Anterior cingulate cortex (tissue), 58 donors: ENCODE measurements around the gene CDK5RAP1.

Source experiments
- DNase-seq, 58 donors: peaks; one replicate each; lab custom pipeline; 2025; lab: John Stamatoyannopoulos, UW

CDK5RAP1 gene

DNA sequence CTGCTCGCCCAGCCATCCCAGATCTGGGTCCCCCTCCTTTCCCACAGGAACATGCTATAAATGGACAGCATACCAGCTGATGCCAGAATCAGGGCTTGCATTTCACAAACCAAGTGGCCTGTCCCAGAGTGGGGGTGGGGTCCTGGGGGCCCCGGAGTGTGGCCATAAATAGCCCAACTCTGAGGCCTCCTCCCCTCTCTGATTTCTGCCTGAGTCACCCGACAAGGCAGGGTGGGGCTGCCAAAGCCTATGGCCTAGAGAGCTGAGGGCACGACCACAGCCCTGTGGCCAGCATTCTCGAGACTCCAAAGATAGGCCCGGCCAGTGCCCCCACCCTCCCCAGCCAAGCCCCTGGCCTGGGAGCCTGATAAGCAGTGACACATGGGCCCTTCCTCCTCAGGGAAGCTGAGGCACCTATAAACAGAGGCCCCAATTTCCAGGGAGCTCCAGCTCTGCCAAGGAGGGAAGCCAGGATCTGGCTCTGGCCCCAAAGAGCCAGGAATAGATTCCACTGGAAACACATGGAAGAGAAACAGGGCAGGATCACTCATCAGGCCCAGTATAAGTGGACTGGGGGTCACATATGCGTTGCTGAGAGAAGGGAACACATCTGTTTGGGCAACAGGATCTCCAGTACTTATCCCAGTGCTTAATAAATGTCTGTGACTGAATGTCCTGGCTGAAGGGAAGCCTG, 22.0 kb upstream of the CDK5RAP1 start:
- DNase-seq: peak in 17 of 58 donors; percentile 7 to 73 (median 25)

- peak in 3 of 58 donors; percentile 8 to 20 (median 16) for DNase-seq
Measured at GRCh38 chr20:33419140-33419974, 18.0 kb upstream of the CDK5RAP1 start.

DNA sequence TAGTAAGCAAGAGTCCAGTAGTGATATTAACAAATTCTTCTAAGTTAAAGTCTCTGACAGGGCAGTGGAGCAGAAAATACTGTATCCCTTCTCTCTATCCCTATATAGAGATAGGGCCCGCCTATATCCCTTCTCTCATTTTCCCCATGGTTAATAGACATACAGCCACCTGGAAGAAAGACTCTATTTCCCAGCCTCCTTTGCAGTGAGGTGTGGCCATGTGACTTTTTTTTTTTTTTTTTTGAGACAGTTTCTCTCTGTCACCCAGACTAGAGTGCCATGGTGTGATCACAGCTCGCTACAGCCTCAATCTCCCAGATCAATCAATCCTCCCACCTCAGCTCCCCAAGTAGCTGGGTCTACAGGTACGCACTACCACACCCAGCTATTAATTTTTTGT, 16.7 kb upstream of the CDK5RAP1 start:
- DNase-seq: no peak

DNA sequence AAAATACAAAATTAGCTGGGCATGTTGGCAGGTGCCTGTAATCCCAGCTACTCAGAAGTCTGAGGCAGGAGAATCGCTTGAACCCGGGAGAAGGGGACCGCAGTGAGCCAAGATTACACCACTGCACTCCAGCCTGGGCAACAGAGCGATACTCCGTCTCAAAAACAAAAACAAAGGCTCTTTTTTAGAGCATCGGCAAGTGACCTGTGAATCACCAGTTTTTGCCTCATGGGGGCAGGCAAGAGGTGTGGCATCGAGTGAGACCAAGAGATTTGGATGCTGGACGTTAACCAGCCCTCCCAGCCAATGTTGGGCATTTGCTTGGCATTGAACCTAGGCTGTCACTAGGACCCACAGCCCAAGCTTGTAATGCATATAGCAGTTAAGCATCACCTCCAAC, 14.6 kb upstream of the CDK5RAP1 start:
- peak in 39 of 58 donors; percentile 7 to 72 (median 33) for DNase-seq

GRCh38 chr20:33412484-33412838, 11.1 kb upstream of the CDK5RAP1 start:
- no peak for DNase-seq

- DNase-seq: peak in 1 of 58 donors; percentile 10
Measured at GRCh38 chr20:33411711-33412483, 10.6 kb upstream of the CDK5RAP1 start.

GRCh38 chr20:33411242-33411641, 9.9 kb upstream of the CDK5RAP1 start:
- DNase-seq: peak in 46 of 58 donors; percentile 8 to 85 (median 55)

- DNase-seq: no peak
Measured at GRCh38 chr20:33410081-33410742, 8.9 kb upstream of the CDK5RAP1 start.

DNA sequence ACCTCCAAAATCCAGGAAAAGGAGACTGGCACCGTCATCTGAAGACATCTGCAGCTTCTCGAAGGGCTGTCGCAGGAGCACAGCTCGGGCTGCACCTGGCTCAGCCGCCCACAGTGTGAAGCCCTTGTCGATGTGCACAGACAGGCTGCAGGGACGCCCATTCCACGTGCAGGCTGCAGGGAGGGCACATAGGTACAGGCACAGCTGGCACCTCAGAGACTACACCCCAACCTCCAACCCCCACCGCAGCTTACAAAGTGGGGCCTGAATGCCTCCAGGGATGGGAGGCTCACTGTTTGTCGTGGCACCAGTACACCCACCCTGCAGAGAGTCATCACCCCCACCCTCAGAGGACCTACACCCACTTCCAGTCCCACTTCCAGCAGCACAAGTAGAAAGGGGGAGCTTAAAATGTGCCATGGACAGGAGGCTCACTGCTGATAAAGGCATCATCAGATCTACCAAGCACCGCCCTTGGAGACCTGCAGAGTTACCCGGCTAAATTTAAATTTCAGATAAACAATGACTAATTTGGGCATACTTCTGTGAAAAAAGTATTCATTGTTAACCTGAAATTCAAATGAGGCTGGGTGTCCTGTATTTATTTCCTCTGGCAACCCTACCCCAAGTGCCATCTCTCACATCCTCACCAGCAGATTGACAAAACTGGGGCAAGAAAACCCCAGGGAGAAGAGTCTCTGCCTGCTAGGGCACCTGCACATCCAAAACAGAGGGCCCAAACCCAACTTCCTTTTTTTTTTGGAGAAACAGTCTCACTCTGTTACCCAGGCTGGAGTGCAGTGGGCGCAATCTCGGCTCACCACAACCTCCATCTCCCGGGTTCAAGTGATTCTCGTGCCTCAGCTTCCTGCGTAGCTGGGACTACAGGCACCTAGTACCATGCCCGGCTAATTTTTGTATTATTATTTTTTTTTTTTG, 7.7 kb upstream of the CDK5RAP1 start:
- peak in 15 of 58 donors; percentile 8 to 81 (median 20) for DNase-seq

GRCh38 chr20:33408313-33408712, 7.0 kb upstream of the CDK5RAP1 start:
- DNase-seq: no peak

DNA sequence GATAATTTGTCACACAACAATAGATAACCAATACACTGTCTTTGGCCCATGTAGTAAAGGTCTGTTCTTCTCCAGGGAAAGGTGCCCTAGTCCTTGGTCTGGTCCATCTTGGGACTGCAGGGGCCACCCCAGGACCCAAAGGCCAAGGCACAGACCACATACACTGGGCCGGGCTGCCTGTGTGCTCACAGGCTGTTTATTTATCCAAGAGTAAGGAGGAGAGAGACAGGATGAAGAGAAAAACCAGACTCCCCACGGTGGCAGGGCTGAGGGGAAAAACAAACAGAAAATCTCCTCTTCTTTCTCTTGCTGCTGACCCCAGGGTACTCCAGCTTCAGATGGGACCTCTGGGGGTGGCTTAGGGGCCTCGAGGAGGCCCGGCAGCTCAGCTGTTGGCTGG, 6.5 kb upstream of the CDK5RAP1 start:
- no peak for DNase-seq

DNA sequence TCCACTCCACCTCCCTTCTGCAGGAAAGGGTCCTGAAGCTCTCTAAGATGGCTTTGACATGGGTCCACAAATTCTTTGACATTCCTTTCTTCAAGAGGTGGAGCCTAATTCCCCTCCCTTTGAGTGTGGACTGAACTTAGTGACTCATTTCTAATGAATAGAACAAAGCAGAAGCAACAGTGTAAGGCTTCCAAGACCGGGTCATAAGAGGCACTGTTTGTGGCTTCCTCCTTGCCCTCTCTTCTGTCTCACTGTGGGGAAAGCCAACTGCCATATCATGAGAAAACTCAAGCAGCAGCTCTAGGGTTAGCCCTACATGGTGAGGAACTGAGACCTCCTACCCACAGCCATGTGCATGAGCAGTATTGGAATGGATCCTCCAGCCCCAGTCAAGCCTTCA, 5.9 kb upstream of the CDK5RAP1 start:
- DNase-seq: no peak

GRCh38 chr20:33404281-33404680, 3.0 kb upstream of the CDK5RAP1 start:
- no peak for DNase-seq

DNA sequence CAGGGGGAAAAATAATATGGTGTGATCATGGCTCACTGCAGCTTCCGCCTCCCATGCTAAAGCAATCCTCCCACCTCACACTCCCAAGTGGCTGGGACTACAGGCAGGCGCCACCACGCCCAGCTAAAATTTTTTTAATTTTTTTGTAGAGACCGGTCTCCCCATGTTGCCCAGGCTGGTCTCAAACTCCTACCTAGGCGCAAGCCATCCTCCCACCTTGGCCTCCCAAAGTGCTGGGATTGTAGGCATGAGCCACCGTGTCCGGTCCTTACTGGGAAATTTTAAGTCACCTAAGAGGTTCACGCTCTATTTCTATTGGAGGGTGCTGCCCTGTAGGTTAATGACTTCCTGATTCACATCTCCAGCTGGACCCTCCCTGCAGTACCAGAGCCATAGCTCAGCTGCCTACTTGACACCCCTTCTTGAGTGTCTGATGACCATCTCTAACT, 626 bp upstream of the CDK5RAP1 start:
- DNase-seq: peak in 2 of 58 donors; percentile 4 to 9

GRCh38 chr20:33400812-33401183, 521 bp downstream of the CDK5RAP1 start:
- DNase-seq: no peak

DNA sequence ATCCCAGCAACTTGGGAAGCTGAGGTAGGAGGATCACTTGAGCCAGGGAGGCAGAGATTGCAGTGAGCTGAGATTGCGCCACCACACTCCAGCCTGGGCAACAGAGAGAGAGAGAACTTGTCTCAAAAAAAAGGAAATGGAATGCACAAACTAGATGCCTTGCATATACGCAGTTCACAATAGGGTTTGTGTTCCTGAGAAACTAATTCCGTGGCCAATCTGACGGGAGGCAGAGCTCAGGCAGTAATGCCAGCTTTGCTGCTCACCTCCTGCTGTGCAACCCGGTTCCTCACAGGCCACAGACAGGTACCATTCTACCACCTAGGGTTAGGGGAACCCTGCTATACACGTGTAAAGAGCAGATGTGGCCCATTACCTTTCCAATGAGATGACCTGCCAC, 1.4 kb downstream of the CDK5RAP1 start:
- DNase-seq: no peak

- no peak for DNase-seq
Measured at GRCh38 chr20:33394718-33395117, 6.6 kb downstream of the CDK5RAP1 start.

DNA sequence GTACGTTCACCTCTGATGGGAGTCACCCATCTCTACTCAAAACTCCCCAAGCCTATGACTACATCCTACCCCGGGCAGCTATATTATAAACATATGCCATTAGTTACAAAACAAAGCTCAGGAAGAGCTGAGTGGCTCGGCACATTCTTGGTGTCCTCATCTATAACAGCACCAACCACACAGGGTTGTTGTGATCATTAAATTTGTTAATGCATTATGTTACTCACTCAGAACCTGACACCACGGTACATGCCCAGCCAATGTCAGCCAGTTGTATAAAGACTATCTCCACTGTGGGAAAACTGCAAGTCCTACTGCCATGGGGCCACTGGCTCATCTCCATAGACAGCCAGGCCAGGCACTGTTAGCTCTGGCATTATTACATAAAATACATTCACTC, 7.7 kb downstream of the CDK5RAP1 start:
- DNase-seq: no peak

DNA sequence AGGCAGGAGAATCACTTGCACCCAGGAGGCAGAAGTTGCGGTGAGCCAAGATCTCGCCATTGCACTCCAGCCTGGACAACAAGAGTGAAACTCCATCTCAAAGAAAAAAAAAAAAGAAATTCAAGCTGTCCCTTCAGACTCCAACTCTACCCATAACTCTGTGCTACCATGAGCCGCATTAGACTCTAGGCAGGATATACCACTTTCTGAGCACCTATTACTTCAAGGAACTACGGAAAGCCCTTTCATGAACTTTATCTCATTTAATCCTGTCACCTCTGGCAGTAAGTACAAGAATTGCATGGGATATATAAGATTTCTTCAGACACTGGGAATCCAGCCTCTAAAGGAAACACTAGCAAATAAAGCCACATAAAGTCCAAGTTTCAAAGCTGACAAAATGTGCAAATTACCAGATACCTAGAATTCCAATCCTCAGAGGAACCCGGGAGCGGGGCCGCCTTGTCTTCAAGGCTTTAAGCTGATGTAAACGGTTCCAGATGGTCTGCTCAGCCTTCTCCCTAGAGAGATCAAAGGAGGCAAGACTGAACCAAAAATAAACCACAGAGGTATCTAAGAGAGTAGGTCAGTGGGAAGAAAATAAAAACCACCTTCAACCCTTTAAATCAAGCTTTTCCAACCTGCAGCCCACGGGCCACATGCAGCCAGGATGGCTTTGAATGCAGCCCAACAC, 9.4 kb downstream of the CDK5RAP1 start:
- no peak for DNase-seq
